Urinary bladder (tissue), 4 donors: ENCODE measurements around the gene MAP4K4. TPM values are rescaled to one million over a fixed set of nuclear protein-coding genes. Genes with fewer than 3 reads are reported as not detected.
"Not testable (repeated sequence)": the region's sequence is repeated elsewhere in the genome, so short reads cannot be mapped to it uniquely, and the experiment has no call there.

Source experiments
- DNase-seq: peaks from one replicate; pipeline ENCODE4 v3.0.0-alpha.2; 2015; ENCODE audit errors: extremely low spot score
- H3K27ac ChIP-seq: one replicate; pipeline ENCODE4 v1.5.1; 2013; ENCODE audit warnings: low read depth, mild to moderate bottlenecking, moderate library complexity
- H3K36me3 ChIP-seq: one replicate; pipeline ENCODE4 v1.6.1; 2013; ENCODE audit warnings: mild to moderate bottlenecking, moderate library complexity; ENCODE audit not compliant: insufficient read depth
- H3K4me1 ChIP-seq: one replicate; pipeline ENCODE4 v1.6.1; 2013; ENCODE audit warnings: mild to moderate bottlenecking, moderate library complexity; ENCODE audit not compliant: insufficient read depth
- H3K4me3 ChIP-seq: one replicate; pipeline ENCODE4 v1.5.1; 2013; ENCODE audit warnings: low read depth, low read length
- WGBS: extraction: QIAGEN DNeasy Blood & Tissue Kit; methylation state at CpG from one replicate; pipeline ENCODE4 v1.1.7; 2013; 5-methylcytosine and 5-hydroxymethylcytosine counted together
- polyA plus RNA-seq: library from polyadenylated mRNA; stranded (reverse); fragments of 200-250 nt; gene quantifications from one replicate; pipeline ENCODE4 v1.2.3, GENCODE V29; 2013
- total RNA-seq: library from RNA; depleted of rRNA; stranded (reverse); fragments of >200 nt; gene quantifications from one replicate; pipeline ENCODE4 v1.2.3, GENCODE V29; 2014
- donor health status: healthy with polysubstance abuse.
- donor health status: healthy.

Gene MAP4K4
- total and polyA plus RNA-seq, 2 donors: 26.5 to 75.7 TPM

- no peak for DNase-seq
- Histone ChIP-seq H3K27ac (no peak overlapping the region), H3K4me1 (peaks cover 1% of the 10 kb centered on the region), H3K36me3 (no peaks in the 10 kb centered on the region), H3K4me3 (no peak overlapping the region)
- 64% methylated on average over 2 of the region's 2 CpGs for WGBS
Observed at GRCh38 chr2:101766337-101766736, 68.8 kb downstream of the MAP4K4 start.

GRCh38 chr2:101766871-101767739 is 69.6 kb downstream of the MAP4K4 start:
- Histone ChIP-seq H3K4me3 (no peak overlapping the region), H3K4me1 (peaks cover 1% of the 10 kb centered on the region)
- WGBS: 67% methylated on average over 5 of the region's 5 CpGs

GRCh38 chr2:101768556-101769220 is 71.2 kb downstream of the MAP4K4 start:
- no peak for DNase-seq
- no peaks in the 10 kb centered on the region for H3K36me3 ChIP-seq
- WGBS: 43% methylated on average over 4 of the region's 4 CpGs
- H3K4me3 ChIP-seq: no peak overlapping the region
- H3K4me1 ChIP-seq: peaks cover 1% of the 10 kb centered on the region
- no peak overlapping the region for H3K27ac ChIP-seq

More at GRCh38 chr2:101766871-101767739, 69.6 kb downstream of the MAP4K4 start:
- Histone ChIP-seq H3K27ac (no peak overlapping the region), H3K36me3 (no peaks in the 10 kb centered on the region)
- no peak for DNase-seq

- not testable (repeated sequence) for H3K27ac ChIP-seq, DNase-seq, H3K36me3 ChIP-seq, H3K4me3 ChIP-seq, H3K4me1 ChIP-seq
- WGBS: 71% methylated on average over 3 of the region's 3 CpGs
Observed at GRCh38 chr2:101769726-101770125, 72.2 kb downstream of the MAP4K4 start.

- Histone ChIP-seq H3K36me3 (no peaks in the 10 kb centered on the region), H3K4me1 (peaks cover 1% of the 10 kb centered on the region), H3K4me3 (no peak overlapping the region), H3K27ac (no peak overlapping the region)
- DNase-seq: no peak
- WGBS: 60% methylated on average over 2 of the region's 2 CpGs
Observed at GRCh38 chr2:101770726-101771125, 73.2 kb downstream of the MAP4K4 start.

- 85% methylated on average over 5 of the region's 5 CpGs for WGBS
- Histone ChIP-seq H3K4me3 (no peak overlapping the region), H3K4me1 (no peaks in the 10 kb centered on the region), H3K27ac (no peak overlapping the region), H3K36me3 (no peaks in the 10 kb centered on the region)
- DNase-seq: no peak
Observed at GRCh38 chr2:101771227-101771902, 73.9 kb downstream of the MAP4K4 start.

- WGBS: 97% methylated on average over 2 of the region's 2 CpGs
- Histone ChIP-seq H3K4me3 (no peak overlapping the region), H3K27ac (no peak overlapping the region), H3K36me3 (no peaks in the 10 kb centered on the region), H3K4me1 (no peaks in the 10 kb centered on the region)
- DNase-seq: no peak
Observed at GRCh38 chr2:101771910-101772321, 74.4 kb downstream of the MAP4K4 start.

GRCh38 chr2:101773137-101773536 is 75.6 kb downstream of the MAP4K4 start:
- H3K4me1 ChIP-seq: no peaks in the 10 kb centered on the region
- H3K27ac ChIP-seq: no peak overlapping the region
- no peak overlapping the region for H3K4me3 ChIP-seq
- no peak for DNase-seq
- H3K36me3 ChIP-seq: no peaks in the 10 kb centered on the region
- 87% methylated on average over 5 of the region's 5 CpGs for WGBS

GRCh38 chr2:101773961-101774360 is 76.5 kb downstream of the MAP4K4 start:
- not testable (repeated sequence) for DNase-seq, H3K4me3 ChIP-seq
- 80% methylated on average over 3 of the region's 3 CpGs for WGBS

GRCh38 chr2:101775092-101775491 is 77.6 kb downstream of the MAP4K4 start:
- DNase-seq: no peak
- Histone ChIP-seq H3K27ac (no peak overlapping the region), H3K4me3 (no peak overlapping the region), H3K36me3 (no peaks in the 10 kb centered on the region), H3K4me1 (no peaks in the 10 kb centered on the region)
- WGBS: 96% methylated on average over 2 of the region's 2 CpGs

More at GRCh38 chr2:101773961-101774360, 76.5 kb downstream of the MAP4K4 start:
- H3K36me3 ChIP-seq, H3K4me1 ChIP-seq, H3K27ac ChIP-seq: not testable (repeated sequence)

- Histone ChIP-seq H3K27ac (no peak overlapping the region), H3K4me3 (no peak overlapping the region), H3K4me1 (no peaks in the 10 kb centered on the region), H3K36me3 (no peaks in the 10 kb centered on the region)
- no peak for DNase-seq
- 86% methylated on average over 8 of the region's 8 CpGs for WGBS
Observed at GRCh38 chr2:101775636-101776035, 78.1 kb downstream of the MAP4K4 start.

GRCh38 chr2:101776172-101777043 is 78.9 kb downstream of the MAP4K4 start:
- 75% methylated on average over 10 of the region's 10 CpGs for WGBS
- no peaks in the 10 kb centered on the region for H3K4me1 ChIP-seq

GRCh38 chr2:101777337-101777736 is 79.8 kb downstream of the MAP4K4 start:
- WGBS: 96% methylated on average over 11 of the region's 11 CpGs
- Histone ChIP-seq H3K36me3 (no peaks in the 10 kb centered on the region), H3K27ac (no peak overlapping the region), H3K4me3 (no peak overlapping the region), H3K4me1 (no peaks in the 10 kb centered on the region)
- DNase-seq: no peak

More at GRCh38 chr2:101776172-101777043, 78.9 kb downstream of the MAP4K4 start:
- no peak overlapping the region for H3K27ac ChIP-seq
- H3K36me3 ChIP-seq: no peaks in the 10 kb centered on the region
- no peak overlapping the region for H3K4me3 ChIP-seq
- no peak for DNase-seq
